GM19395 (cell line): Measurements from ENCODE around the gene KRTAP5-4.
"Not testable (repeated sequence)": the region's sequence is repeated elsewhere in the genome, so short reads cannot be mapped to it uniquely, and the experiment has no call there.

Experiments
- ATAC-seq: cut with Tn5 transposase; IDR thresholded peaks from one replicate; pipeline ENCODE4 v1.9.1; 2021; ENCODE audit warnings: mild to moderate bottlenecking, moderate library complexity; ENCODE audit not compliant: unreplicated experiment

Gene KRTAP5-4

GRCh38 chr11:1653541-1654387 lies 31.8 kb upstream of the KRTAP5-4 start:
- no peak for ATAC-seq

DNA sequence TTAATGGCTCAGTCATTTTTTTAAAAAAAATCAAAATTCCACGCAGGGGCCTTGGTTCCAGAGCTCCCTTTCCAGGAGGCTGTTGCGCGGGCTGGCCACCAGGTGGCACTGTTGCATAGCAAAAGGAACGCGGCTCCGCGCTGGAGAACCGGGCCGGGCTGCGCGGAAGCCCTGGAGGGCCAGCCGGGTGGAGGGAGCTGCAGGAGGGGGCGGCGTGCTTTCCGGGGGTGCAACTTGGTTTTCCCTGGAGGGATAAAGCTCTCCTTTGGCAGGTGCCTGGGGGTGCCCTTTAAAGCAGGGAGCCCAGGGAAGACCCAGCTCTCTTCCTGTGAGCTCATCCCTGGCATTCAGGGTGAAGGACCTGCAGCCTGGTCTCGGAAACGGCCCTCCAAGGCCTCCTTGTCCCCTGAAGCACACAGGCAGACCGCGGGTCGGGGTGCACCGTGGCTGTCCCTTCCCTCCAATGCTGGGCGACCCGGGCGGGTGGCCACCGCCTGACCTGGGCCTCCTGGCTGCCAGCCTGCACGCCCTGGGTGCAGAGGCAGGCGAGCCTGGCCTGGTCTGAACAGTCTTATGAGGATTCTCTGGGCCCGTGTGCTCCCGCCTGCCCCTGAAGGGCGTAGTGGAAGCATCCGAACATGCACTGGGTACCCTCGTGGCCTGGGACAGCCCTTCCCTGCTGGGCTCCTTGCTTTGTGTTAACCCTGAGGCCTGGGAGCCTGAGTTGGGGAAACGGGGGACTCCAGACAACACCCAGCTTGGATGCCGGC lies 31.0 kb upstream of the KRTAP5-4 start:
- no peak for ATAC-seq

DNA sequence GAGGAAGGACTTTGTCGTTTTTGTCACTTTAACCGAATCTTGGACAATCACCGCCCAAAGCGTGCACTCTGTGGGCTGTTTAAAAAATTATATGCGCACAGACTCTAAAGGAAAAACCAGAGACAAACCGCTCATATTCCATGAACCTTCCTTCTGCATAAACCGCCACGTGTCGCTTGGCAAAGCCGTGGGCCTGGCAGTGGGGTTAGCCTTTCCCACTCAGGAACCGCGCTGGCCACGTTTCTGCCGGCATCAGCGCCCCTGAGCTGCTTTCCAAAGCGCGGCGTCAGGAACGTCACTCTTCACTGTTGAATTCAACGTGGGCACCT lies 30.5 kb upstream of the KRTAP5-4 start:
- no peak for ATAC-seq

- ATAC-seq, result no peak
These were observed 30.1 kb upstream of the KRTAP5-4 start for GRCh38 chr11:1652026-1652425.

DNA sequence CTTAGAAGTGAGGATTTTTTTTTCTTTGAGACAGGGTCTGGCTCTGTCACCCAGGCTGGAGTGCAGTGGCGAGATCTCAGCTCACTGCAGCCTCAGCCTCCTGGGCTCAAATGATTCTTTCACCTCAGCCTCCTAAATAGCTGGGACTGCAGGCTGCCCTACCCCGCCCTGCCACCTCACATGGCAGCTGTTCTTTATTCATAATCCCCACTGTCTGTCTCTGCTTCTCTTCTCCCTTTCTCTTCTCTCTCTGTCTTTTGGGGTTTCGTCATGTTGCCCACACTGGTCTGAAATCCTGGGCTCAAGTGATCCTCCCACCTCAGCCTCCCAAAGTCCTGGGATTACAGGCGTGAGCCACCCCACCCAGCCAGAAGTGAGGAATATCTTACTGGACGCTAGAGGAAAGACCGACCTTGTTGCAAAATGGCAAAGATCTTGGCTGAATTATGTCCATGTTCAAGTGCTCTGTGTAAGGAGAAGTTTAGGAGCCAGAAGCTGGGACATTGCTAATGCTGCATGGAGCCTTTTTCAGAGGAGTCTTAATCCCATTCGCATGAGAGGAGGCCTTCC lies 29.6 kb upstream of the KRTAP5-4 start:
- no peak for ATAC-seq

- ATAC-seq, result no peak
These were observed 29.0 kb upstream of the KRTAP5-4 start for GRCh38 chr11:1650918-1651262.

GRCh38 chr11:1650034-1650917 lies 28.3 kb upstream of the KRTAP5-4 start:
- ATAC-seq, result no peak

- no peak for ATAC-seq
These were observed 26.9 kb upstream of the KRTAP5-4 start for GRCh38 chr11:1648653-1649420.

DNA sequence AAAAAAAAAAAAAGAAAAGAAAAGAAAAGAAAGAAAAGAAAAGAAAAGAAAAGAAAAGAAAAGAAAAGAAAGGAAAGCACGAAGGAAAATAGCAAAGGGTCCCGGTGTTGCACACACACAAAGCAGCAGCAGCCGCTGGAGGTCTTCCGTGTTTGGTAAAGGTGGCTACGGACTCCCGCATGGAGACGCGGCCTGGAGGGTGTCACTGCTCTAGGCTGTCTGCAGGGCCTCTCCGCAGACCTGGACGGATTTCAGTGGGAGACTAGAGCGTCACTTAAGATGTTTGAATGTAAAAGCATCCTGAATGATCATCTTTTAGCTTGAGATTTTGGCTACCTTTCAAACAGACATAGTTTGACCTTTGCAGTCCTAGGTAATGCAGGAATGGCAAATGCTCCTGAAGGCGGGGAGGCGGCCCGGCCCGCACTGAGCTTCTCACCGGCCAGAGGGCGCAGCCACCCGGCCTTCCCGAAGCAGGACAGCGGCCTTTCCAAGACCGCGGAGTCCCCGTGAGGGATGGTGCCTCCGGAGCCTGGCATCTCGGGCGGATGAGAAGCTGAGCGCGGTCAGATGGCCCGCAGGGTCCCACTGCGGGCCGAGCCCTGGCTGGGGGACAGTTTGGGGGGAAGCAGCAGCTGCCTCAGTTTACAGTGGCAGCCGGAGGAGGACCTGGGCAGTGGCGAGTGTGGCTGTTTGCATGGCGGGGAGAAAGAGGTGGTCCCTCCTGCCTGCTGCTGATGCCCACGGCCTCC lies 26.1 kb upstream of the KRTAP5-4 start:
- no peak for ATAC-seq

DNA sequence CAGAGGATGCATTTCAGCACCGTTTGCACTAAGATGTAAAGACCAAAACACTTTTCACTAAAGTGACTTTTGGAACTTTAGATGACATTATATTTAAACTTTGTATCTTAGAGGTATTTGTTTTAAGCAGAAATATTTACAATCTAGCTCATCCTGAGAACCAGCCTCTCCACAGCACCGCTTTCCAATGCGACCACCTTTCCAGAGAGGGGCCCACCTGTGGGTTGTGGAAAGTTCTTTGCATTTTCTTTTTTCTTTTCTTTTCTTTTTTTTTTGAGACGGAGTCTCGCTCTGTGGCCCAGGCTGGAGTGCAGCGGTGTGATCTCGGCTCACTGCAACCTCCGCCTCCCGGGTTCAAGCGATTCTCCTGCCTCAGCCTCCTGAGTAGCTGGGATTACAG lies 24.6 kb upstream of the KRTAP5-4 start:
- ATAC-seq, result not testable (repeated sequence)

DNA sequence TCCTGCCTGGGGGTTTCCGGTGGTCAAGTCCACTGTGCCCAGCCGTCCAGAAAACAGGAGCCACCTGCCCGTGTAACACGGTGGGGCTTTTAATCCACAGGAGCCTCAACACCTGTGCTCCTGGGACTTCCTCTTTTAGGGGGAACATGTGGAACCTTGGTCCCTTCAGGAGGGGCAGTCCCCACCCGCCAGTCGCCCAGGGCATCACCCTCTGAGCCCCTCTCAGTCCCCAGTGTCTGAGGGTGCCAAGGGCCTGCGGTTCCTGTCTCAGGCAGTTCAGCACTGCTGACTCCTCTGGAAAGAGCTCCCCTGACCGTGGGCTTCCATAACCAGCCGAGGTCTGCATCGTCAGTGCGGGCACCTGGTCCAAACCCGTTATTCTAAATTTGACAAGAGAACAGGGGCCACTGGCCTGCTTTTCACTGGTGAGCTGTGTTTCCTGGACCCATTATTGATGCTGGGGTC lies 23.5 kb upstream of the KRTAP5-4 start:
- no peak for ATAC-seq

DNA sequence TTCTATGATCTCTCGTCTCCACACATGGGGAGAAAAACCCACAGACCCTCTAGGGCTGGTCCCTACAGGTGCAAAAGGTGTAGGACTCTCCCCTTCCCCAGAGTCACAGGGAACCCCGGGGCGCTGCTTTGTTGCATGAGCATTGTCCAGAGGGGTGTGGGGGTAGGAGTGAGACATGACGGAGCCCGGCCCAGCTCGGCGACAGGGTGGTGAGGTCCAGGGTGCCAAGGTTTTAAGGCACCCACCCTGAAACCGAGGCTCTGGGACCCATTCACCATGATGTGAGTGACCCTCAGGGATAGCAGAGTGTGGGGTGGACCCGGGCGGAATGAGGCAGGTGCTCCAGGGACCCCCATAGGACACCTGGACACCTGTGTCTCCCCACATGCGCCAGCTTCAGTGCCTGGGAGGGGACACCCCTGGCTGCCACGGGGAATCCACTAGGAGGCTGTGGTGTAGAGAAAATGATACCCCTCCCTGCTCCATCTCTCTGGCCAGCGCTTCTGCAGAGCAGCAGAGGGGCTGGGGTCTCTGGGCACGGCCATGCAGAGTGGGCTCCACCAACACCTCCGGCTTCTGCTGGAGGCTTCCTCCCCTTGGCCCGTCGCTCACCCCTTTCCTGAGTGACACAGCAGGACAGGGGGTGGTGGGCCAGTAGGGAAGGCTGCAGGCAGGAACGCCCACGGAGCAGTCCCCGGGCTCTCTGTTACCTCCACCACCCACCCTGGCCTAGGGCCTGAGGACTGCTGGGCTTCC lies 22.8 kb upstream of the KRTAP5-4 start:
- ATAC-seq, result no peak

DNA sequence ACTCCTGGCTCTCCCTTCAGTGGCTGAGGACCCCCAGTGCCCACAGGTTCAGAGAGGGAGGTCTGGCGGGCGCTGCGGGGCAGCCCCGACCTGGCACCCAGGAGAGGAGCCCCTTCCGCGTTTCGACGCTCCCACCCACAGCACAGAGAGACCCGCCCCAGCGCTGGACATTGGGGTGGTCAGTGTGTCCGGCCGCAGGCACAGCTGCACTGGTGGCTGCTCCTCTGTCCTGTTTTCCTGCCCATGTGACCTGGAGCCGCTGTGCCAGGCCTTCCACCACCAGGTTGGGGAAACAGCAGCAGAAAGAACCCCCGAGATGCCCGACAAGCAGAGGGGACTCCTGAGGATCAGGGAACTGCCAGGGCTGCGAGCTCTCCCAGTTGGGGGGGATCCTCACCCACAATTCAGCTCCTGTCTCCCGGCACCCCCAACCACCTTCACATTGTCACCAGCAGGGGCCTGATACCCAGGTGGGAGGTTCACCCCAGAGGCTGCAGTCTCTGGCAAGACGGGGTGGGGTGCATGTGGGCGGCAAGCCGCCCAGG lies 21.3 kb upstream of the KRTAP5-4 start:
- ATAC-seq, result no peak

GRCh38 chr11:1642288-1643145 lies 20.6 kb upstream of the KRTAP5-4 start:
- no peak for ATAC-seq

DNA sequence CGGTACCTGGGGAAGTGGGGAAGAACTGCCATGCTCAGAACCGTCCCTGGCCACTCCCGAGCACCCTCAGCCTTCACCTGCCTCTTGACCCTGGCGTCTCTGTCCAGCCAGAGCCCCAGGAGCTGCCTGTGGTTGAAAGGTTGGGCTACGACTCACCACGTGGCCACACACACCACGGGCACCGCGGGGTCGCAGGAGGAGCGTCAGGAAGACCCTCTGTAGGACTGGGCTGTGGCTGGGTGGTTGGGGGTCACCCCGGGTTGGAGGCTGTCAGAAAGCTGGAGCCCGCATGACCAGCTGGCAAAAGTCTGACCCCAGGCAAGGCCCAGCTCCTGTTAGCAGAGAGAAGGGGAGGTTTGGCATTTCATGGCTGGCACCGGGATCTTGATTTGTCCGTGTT lies 19.2 kb upstream of the KRTAP5-4 start:
- ATAC-seq, result no peak

DNA sequence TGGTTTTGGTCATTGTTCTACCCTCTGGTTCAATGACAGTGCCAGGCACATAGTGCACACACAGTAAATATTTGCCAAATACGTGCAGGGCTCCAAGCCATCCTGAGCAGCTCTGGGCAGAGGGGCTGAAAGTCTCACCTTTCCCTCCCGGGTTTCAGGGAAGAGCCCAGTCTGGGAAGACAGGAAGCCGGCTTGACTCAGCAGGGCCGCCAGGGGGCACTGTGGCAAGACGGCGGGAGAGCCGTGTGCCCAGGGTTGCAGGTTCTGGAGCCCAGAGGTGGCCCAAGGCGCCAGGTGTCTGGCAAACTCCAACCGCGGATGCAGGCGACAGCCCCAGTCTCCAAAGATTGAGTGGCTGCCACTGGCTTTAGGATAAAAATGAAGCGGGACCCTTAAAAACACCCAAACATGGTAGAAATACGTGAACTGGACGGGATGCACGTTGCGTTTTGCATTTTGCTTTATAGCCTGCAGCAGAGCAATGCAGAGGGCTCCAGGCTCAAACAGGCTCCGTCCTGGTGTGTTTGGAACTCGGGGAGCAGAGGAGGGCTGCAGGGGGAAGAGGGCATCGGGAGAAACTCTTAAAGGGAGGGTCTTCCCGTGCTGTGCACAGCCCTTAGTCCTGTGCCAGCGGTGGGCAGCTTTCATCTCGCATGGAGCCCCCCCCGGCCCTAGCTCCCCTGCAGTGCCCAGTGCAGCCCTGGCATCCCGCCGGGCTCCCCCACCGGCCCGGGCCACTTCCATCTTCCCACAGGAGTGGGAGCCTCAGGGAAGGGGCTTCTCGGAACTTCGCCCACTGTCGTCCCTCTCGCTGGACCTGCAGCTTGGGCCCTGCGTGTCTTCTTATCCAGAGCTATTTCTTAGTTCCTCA lies 18.4 kb upstream of the KRTAP5-4 start:
- ATAC-seq, result no peak

GRCh38 chr11:1639666-1640065 lies 17.7 kb upstream of the KRTAP5-4 start:
- no peak for ATAC-seq
